A549 (cell line): ENCODE results near the gene C1orf105. TPM values are rescaled to one million over a fixed set of nuclear protein-coding genes. Genes with fewer than 3 reads are reported as not detected.

Experiments
- ATAC-seq, 2 experiments: fragments of 200-7000 bp in 1 of 2; fragments of >200 bp in 1 of 2; cut with Nextera tagmentation in 1 of 2; cut with Tn5 transposase in 1 of 2; 3 replicates each; pipeline versions ENCODE4 v1.8.0 to v1.9.1; 2018 to 2020; ENCODE audit warnings: mild to moderate bottlenecking in 1 of 2, moderate library complexity in 1 of 2
- CTCF ChIA-PET: fragments of 300-600 bp; sonication (Branson Sonifier 250); formaldehyde crosslinking; extraction: SDS; loops from one replicate; lab custom pipeline; 2021; ENCODE audit warnings: antibody characterized with exemption, inconsistent platforms; lab: Yijun Ruan, JAX
- POLR2A ChIA-PET: fragments of 350-600 bp; formaldehyde crosslinking; extraction: SDS; loops from one replicate; lab custom pipeline; 2021; ENCODE audit warnings: antibody characterized with exemption, inconsistent platforms; lab: Yijun Ruan, JAX
- DNase-seq, 2 experiments: peaks; one replicate each; pipeline versions ENCODE4 v3.0.0 to v3.0.0-alpha.2; 2011 to 2016; ENCODE audit warnings: low read depth in 1 of 2, low spot score in 1 of 2
- FAIRE-seq: peaks from 2 replicates; lab custom pipeline; 2011; peaks lifted over from hg19 to GRCh38; lab: Jason Lieb, UNC
- H3K27ac ChIP-seq, 2 experiments: fragments of >200 bp; sonication (Bioruptor Twin); formaldehyde crosslinking; 3 replicates each; pipeline ENCODE4 v1.5.1; 2016 to 2017
- H3K4me1 ChIP-seq: fragments of >200 bp; sonication (Bioruptor Twin); formaldehyde crosslinking; 3 replicates; pipeline ENCODE4 v1.6.1; 2016
- H3K4me2 ChIP-seq: fragments of >200 bp; sonication (Bioruptor Twin); formaldehyde crosslinking; 3 replicates; pipeline ENCODE4 v1.6.1; 2016
- H3K4me3 ChIP-seq: fragments of >200 bp; sonication (Bioruptor Twin); formaldehyde crosslinking; 3 replicates; pipeline ENCODE4 v1.5.1; 2016
- H3K9me3 ChIP-seq: fragments of >200 bp; sonication (Bioruptor Twin); formaldehyde crosslinking; 3 replicates; pipeline ENCODE4 v1.6.1; 2016
- BHLHE40 ChIP-seq: IDR thresholded peaks from 2 replicates; pipeline ENCODE4 v1.6.1; 2012; ENCODE audit warnings: low read depth, low read length, inconsistent platforms
- CBX2 ChIP-seq: fragments of 200-600 bp; sonication (generic); IDR thresholded peaks from 2 replicates; pipeline ENCODE4 v1.6.1; 2016; ENCODE audit warnings: low read depth, mild to moderate bottlenecking, borderline replicate concordance
- CEBPB ChIP-seq, 2 experiments: fragments of >200 bp in 1 of 2; sonication (Bioruptor Twin) in 1 of 2; formaldehyde crosslinking in 1 of 2; IDR thresholded peaks; 2 replicates each; pipeline ENCODE4 v1.6.1; 2012 to 2016
- CHD2 ChIP-seq: fragments of 150-350 bp; IDR thresholded peaks from 2 replicates; pipeline ENCODE4 v1.6.1; 2014; ENCODE audit warnings: low read length; ENCODE audit not compliant: partially characterized antibody
- FOSL2 ChIP-seq, 2 experiments: fragments of 450-650 bp in 1 of 2; fragments of >200 bp in 1 of 2; sonication (Bioruptor Twin) in 1 of 2; formaldehyde crosslinking; IDR thresholded peaks; 2 replicates each; pipeline versions ENCODE4 v1.5.0 to v1.6.1; 2016 to 2020; ENCODE audit warnings: mild to moderate bottlenecking in 1 of 2, moderate library complexity in 1 of 2
- GATA3 ChIP-seq: IDR thresholded peaks from 2 replicates; pipeline ENCODE4 v1.6.1; 2012; ENCODE audit warnings: borderline replicate concordance
- HDAC2 ChIP-seq: fragments of 200-600 bp; sonication (generic); IDR thresholded peaks from 2 replicates; pipeline ENCODE4 v1.6.1; 2016
- HOXA7 ChIP-seq: fragments of 250-450 bp; sonication (Bioruptor Pico); IDR thresholded peaks from 2 replicates; pipeline ENCODE4 v1.5.0; 2020; ENCODE audit warnings: mild to moderate bottlenecking, moderate library complexity
- HOXB5 ChIP-seq: fragments of 250-450 bp; sonication (Bioruptor Pico); IDR thresholded peaks from 2 replicates; pipeline ENCODE4 v1.5.0; 2020; ENCODE audit warnings: mild to moderate bottlenecking, moderate library complexity
- JUN ChIP-seq, 2 experiments: fragments of >200 bp; sonication (Bioruptor Twin); formaldehyde crosslinking; IDR thresholded peaks; 2 replicates in 1 of 2; 3 replicates in 1 of 2; pipeline ENCODE4 v1.6.1; 2016 to 2017
- JUNB ChIP-seq: fragments of >200 bp; sonication (Bioruptor Twin); formaldehyde crosslinking; IDR thresholded peaks from 2 replicates; pipeline ENCODE4 v1.6.1; 2016
- MAFK ChIP-seq: fragments of 450-650 bp; IDR thresholded peaks from 2 replicates; pipeline ENCODE4 v1.6.1; 2014; ENCODE audit not compliant: partially characterized antibody
- NPAS2 ChIP-seq: fragments of 250-450 bp; sonication (Bioruptor Pico); IDR thresholded peaks from 2 replicates; pipeline ENCODE4 v1.8.0; 2022; ENCODE audit warnings: mild to moderate bottlenecking, moderate library complexity, borderline replicate concordance
- NR3C1 ChIP-seq: fragments of >200 bp; sonication (Bioruptor Twin); formaldehyde crosslinking; IDR thresholded peaks from 3 replicates; pipeline ENCODE4 v1.6.1; 2017
- POLR2AphosphoS2 ChIP-seq: conservative IDR thresholded peaks from 2 replicates; pipeline ENCODE4 v1.6.1; 2012; ENCODE audit warnings: low read length, improper control_type of control experiment, inconsistent platforms
- RNF2 ChIP-seq: fragments of 200-600 bp; sonication (generic); IDR thresholded peaks from 2 replicates; pipeline ENCODE4 v1.6.1; 2016; ENCODE audit warnings: low read depth, mild to moderate bottlenecking, antibody characterized with exemption, moderate library complexity, borderline replicate concordance
- SREBF2 ChIP-seq: fragments of 450-650 bp; IDR thresholded peaks from 2 replicates; pipeline ENCODE4 v1.6.1; 2014; ENCODE audit warnings: mild to moderate bottlenecking, moderate library complexity
- USF2 ChIP-seq: fragments of 450-650 bp; IDR thresholded peaks from 2 replicates; pipeline ENCODE4 v1.6.1; 2014; ENCODE audit warnings: antibody characterized with exemption
- ZFP36 ChIP-seq: fragments of 450-650 bp; IDR thresholded peaks from 2 replicates; pipeline ENCODE4 v1.6.1; 2014; ENCODE audit warnings: borderline replicate concordance; ENCODE audit not compliant: partially characterized antibody
- WGBS: methylation state at CpG from one replicate; pipeline ENCODE4 v1.1.6; 2017; ENCODE audit errors: missing lambda C conversion rate; 5-methylcytosine and 5-hydroxymethylcytosine counted together
- polyA plus RNA-seq, 4 experiments: library from polyadenylated mRNA; depleted of rRNA in 3 of 4; stranded (reverse); fragments of >200 nt; fragmentation: RNase III in 1 of 4; extraction: RNeasy Plus Mini Kit Qiagen cat#74134 plus additional on column Dnase treatment in 1 of 4; gene quantifications; 2 replicates in 3 of 4; 3 replicates in 1 of 4; pipeline ENCODE4 v1.2.3, GENCODE V29; 2011 to 2017
- TF ChIP-seq, protein P1 (sequence below): fragments of >200 bp; sonication (Bioruptor Twin); formaldehyde crosslinking; IDR thresholded peaks from 2 replicates; pipeline ENCODE4 v1.6.1; 2016
- TF ChIP-seq, protein P2 (sequence below): fragments of 150-350 bp; IDR thresholded peaks from 2 replicates; pipeline ENCODE4 v1.6.1; 2014; ENCODE audit warnings: low read depth, mild to moderate bottlenecking, low read length
- TF ChIP-seq, protein P3 (sequence below): fragments of 250-450 bp; sonication (Bioruptor Pico); IDR thresholded peaks from 2 replicates; pipeline ENCODE4 v1.5.0; 2020; ENCODE audit warnings: low read depth, mild to moderate bottlenecking, moderate library complexity

The C1orf105 gene
- polyA plus RNA-seq, 2 of the 4 experiments (the other 2 are of a cell fraction): 0.40 TPM; not detected in 1

- peak; percentile 13 for FAIRE-seq
- peak overlapping the region; percentile 76 for H3K4me2 ChIP-seq
- H3K27ac ChIP-seq: peak overlapping the region; percentile 78 to 81
- peak; percentile 61 to 80 for ATAC-seq
- peak overlapping the region; percentile 14; the same call in 1 of the 3 replicates for H3K4me3 ChIP-seq
- peaks cover 37% of the 10 kb centered on the region for H3K4me1 ChIP-seq
- CTCF ChIA-PET: interaction anchor here (1.9 kb wide), 1 partner anchor 17 kb away, joined by 10 read pairs; no protein-coding TSS in a partner anchor
- WGBS: 88% methylated on average over 3 of the region's 3 CpGs
- POLR2A ChIA-PET: no interaction called here
- no peaks in the 10 kb centered on the region for H3K9me3 ChIP-seq
- DNase-seq: peak in 1 of 2 experiments; percentile 45
- TF ChIP-seq RNF2 (no peak), MAFK (peak; percentile 35), POLR2AphosphoS2 (no peak)
Measured at GRCh38 chr1:172466795-172467407, 46.4 kb downstream of the C1orf105 start.

DNA sequence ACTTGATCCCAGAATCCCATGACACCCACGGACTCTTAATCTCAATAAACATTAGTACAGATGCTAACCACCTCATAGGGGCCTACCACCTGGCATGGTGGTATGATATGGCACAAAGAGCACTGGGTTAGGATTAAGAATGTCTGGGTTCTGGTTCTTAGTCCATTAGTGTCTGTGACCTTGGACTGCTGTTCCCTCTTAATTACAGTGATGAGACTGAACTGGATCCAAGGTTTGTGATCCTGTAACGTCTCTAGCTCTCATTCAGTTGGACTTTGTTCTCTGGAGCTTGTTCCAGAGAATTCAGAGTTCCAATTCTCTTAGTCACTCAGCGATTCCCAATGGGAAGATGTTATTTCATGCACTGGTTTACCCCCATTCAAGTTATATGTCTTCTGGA, 47.0 kb downstream of the C1orf105 start:
- H3K4me3 ChIP-seq: peak overlapping the region; percentile 14; the same call in 1 of the 3 replicates
- TF ChIP-seq, protein P1, sequence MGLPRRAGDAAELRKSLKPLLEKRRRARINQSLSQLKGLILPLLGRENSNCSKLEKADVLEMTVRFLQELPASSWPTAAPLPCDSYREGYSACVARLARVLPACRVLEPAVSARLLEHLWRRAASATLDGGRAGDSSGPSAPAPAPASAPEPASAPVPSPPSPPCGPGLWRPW: no peak
- TF ChIP-seq NR3C1 (no peak), HDAC2 (no peak), JUNB (peak; percentile 37; the same call in 1 of the 2 replicates), SREBF2 (no peak), HOXA7 (no peak), CBX2 (no peak), ZFP36 (no peak), FOSL2 (IDR thresholded peaks at IDR 0.05) (no peak), FOSL2 (CRISPR knock-in tag; IDR thresholded peaks at IDR 0.05) (0 out of 2 replicates have a peak, but pooled peaks have one; percentile 19), JUN (IDR thresholded peaks at IDR 0.05) (peak in 1 of 2 experiments; percentile 64; a peak in 1 of 5 replicates), BHLHE40 (no peak)
- TF ChIP-seq, all 56 proteins: peak for 3
- WGBS: 5% methylated on average over 3 of the region's 3 CpGs
- CTCF ChIA-PET: interaction anchor here (0.8 to 2.7 kb wide), 2 partner anchors 9 to 17 kb away, joined by 4 to 10 read pairs; no protein-coding TSS in a partner anchor
- DNase-seq (peak in 1 of 2 experiments; percentile 58), ATAC-seq (peak; percentile 55 to 76; a peak in 4 of 6 replicates), FAIRE-seq (no peak)
- H3K9me3 ChIP-seq: no peaks in the 10 kb centered on the region
- POLR2A ChIA-PET: no interaction called here
- H3K4me2 ChIP-seq: peak overlapping the region; percentile 76
- peaks cover 36% of the 10 kb centered on the region for H3K4me1 ChIP-seq
- peak overlapping the region; percentile 78 to 81 for H3K27ac ChIP-seq

DNA sequence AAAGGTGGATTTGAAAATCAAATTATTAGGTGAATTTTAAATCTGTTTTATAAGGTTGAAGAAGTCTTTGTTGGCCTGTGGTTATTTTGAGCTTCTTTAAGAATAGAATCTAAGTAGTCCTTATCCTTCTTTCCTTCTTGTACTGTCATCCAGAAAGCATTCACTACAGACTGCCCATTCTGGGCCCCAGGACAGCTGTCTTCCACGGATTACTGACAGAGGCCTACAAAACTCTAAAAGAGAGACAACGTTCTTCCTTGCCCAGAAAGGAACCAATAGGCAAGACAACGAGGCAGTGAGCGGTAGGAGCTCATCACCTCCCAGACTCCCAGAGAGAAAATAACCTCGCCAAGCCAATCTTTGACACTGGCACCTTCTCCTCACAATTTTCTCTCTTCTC, 47.8 kb downstream of the C1orf105 start:
- CTCF ChIA-PET: interaction anchor here (0.8 to 2.7 kb wide), 4 partner anchors 10 to 24 kb away, joined by 3 to 10 read pairs (median 4); no protein-coding TSS in a partner anchor

DNA sequence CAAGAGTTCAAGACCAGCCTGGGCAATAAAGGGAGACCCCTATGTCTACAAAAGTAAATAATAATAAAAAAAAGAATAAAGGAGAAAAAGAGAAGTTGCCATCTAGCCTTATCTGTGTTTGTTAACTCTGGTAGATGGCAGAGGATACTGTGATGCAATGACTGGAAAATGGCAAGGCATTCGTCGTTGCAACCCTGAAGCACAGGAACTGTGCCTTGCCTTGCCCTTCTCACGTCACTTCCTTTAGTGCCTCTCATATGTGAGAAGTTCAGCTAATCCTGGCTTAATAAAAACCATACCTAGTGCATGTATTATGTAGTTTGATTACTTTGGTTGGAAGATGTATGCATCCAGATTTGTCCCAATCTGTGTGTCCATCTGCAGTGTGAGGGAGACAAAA, 49.2 kb downstream of the C1orf105 start:
- no peak for ATAC-seq

More for the DNA sequence above, 47.8 kb downstream of the C1orf105 start:
- TF ChIP-seq BHLHE40: no peak
- Histone ChIP-seq H3K4me2 (peak overlapping the region; percentile 76; the same call in 2 of the 3 replicates), H3K4me1 (peaks cover 36% of the 10 kb centered on the region), H3K9me3 (no peaks in the 10 kb centered on the region), H3K4me3 (no peak overlapping the region), H3K27ac (peak overlapping the region; percentile 76 to 78)
- no peak for FAIRE-seq
- POLR2A ChIA-PET: interaction anchor here (0.8 kb wide), 1 partner anchor 65 kb away, joined by 3 read pairs; the partner anchor contains the start of gene SUCO
- 77% methylated on average over 5 of the region's 5 CpGs for WGBS
- no peak for DNase-seq
- no peak for ATAC-seq

More for the DNA sequence above, 49.2 kb downstream of the C1orf105 start:
- H3K27ac ChIP-seq: 0 out of 6 replicates have a peak overlapping the region, but pooled peaks of 1 of the 2 experiments have one; percentile 32
- CTCF ChIA-PET: interaction anchor here (0.8 to 2.7 kb wide), 2 partner anchors 10 to 20 kb away, joined by 3 to 10 read pairs; no protein-coding TSS in a partner anchor
- no peak overlapping the region for H3K4me3 ChIP-seq
- no peaks in the 10 kb centered on the region for H3K9me3 ChIP-seq
- DNase-seq (no peak), FAIRE-seq (no peak)
- peak overlapping the region; percentile 20; the same call in 2 of the 3 replicates for H3K4me2 ChIP-seq
- POLR2A ChIA-PET: no interaction called here
- peaks cover 41% of the 10 kb centered on the region for H3K4me1 ChIP-seq
- TF ChIP-seq, protein P1: no peak
- no peak for TF ChIP-seq SREBF2
- TF ChIP-seq USF2: no peak
- TF ChIP-seq, protein P2, sequence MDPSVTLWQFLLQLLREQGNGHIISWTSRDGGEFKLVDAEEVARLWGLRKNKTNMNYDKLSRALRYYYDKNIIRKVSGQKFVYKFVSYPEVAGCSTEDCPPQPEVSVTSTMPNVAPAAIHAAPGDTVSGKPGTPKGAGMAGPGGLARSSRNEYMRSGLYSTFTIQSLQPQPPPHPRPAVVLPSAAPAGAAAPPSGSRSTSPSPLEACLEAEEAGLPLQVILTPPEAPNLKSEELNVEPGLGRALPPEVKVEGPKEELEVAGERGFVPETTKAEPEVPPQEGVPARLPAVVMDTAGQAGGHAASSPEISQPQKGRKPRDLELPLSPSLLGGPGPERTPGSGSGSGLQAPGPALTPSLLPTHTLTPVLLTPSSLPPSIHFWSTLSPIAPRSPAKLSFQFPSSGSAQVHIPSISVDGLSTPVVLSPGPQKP: no peak
- TF ChIP-seq CHD2: no peak
- no peak for TF ChIP-seq CBX2
- no peak for TF ChIP-seq GATA3
- no peak for TF ChIP-seq CEBPB (IDR thresholded peaks at IDR 0.05)
- TF ChIP-seq FOSL2 (IDR thresholded peaks at IDR 0.05): no peak
- no peak for TF ChIP-seq FOSL2 (CRISPR knock-in tag; IDR thresholded peaks at IDR 0.05)
- no peak for TF ChIP-seq BHLHE40
- TF ChIP-seq HOXB5 (CRISPR knock-in tag): no peak
- TF ChIP-seq NPAS2 (CRISPR knock-in tag): no peak
- TF ChIP-seq JUNB: no peak
- TF ChIP-seq, protein P3, sequence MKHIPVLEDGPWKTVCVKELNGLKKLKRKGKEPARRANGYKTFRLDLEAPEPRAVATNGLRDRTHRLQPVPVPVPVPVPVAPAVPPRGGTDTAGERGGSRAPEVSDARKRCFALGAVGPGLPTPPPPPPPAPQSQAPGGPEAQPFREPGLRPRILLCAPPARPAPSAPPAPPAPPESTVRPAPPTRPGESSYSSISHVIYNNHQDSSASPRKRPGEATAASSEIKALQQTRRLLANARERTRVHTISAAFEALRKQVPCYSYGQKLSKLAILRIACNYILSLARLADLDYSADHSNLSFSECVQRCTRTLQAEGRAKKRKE (CRISPR knock-in tag): no peak
- 89% methylated on average over 3 of the region's 3 CpGs for WGBS
